ENCODE data around the gene MS4A7.

MS4A7 gene

DNA sequence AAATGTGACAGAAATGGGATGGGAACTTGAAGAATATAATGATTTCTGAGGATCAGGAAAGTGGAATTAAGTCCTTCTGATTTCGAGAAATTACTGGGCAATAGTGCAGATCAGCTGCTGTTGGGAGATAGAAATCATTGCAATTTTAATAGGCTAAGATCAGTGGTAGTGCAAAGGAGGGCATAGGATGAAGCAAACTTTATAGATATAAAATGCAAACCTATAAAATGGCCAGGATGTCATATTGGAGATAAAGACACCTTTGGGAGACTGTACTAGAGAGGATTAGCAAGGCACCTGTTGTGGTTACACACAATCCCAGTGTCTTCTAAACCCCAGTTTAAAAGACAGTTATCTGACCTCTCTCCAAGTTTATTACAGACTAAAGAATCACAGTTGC lies 6.5 kb upstream of the MS4A7 start:
- no peak for DNase-seq

DNA sequence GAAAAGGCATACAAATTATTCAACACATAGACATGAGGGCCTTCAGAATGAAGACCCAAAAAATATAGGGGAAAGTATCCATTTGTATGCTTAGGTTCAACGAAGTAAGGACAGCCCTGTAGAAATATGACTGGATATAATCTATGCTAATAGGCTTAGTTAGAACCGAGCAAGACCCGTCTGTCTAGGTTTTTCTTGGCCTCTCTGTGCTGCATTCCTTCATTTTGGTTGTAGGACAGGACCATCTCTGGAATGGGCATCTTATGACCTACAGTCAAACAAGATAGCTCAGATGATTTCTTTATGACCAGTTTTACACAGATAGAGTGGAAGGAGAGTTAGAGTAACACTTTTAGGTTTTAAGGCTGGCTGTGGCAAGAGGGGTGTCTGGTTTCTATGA lies 5.6 kb upstream of the MS4A7 start:
- no peak for DNase-seq

DNA sequence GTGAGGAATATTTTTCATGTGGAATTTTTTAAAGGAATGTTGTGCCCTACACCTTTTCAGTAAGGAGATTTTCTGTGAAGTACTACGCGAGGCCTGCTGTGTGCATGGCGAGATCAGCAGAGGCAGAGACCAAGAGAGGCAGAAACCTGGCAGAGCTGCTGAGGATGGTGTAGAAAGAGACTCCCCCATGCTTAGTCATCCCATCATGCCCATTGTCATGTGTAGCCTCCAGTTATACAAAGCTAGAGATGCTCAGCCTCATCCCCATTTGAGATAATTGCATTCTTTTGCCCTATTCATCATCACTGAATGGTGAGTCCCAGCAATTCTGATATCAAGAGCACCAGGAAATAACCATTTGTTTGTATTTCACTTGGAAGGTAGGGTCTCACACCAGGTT lies 3.0 kb upstream of the MS4A7 start:
- no peak for DNase-seq

DNA sequence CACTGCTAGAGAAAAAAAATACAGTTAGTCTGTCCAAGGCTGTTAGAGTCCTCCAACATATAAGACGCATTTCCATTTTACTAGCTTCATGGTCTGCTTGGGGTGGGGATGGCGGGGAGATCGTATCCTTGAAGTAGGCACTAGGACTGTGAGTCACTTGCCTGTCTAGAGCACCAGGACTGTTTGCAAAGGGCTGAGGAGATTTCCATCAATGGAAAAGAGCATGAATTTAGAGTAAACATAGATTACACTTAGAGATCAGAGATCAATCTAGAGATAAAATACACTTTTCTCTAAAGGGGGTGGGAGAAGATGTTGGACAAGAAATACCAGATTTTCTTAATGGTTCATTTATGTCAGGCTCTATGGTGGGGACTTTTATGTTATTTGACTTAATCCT lies 1.7 kb upstream of the MS4A7 start:
- DNase-seq: no peak

DNA sequence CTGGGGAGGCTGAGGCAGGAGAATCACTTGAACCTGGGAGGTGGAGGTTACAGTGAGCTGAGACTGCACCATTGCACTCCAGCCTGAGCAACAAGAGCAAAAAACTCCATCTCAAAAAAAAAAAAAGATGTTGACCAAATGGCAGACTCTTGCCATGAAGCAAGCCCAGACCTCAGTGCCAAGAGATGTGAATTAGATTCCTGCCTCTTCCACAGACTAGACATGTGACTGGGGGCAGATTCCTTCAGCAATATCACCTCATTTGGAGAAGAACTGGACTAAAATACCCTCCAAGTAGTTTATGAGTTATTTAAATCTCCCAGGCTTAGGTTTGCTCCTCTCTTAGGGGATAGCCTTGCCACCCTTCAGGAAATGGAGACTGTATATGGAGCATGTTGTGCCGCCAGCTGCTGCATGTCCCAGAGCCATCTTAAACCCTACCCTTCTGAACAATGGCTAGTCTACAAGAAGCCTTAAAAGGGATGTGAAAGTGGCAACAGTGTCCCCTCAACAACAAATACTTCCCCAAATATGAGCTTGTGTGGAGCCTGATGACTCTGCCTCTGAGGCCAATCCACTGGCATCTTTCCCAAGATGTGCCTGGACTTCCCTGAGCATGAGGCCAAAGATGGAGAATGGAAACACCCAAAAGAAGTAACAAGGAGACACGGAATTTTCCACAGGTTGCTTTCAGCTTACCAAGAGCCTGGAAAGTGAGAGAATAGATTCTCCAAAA lies 763 bp upstream of the MS4A7 start:
- DNase-seq: no peak

DNA sequence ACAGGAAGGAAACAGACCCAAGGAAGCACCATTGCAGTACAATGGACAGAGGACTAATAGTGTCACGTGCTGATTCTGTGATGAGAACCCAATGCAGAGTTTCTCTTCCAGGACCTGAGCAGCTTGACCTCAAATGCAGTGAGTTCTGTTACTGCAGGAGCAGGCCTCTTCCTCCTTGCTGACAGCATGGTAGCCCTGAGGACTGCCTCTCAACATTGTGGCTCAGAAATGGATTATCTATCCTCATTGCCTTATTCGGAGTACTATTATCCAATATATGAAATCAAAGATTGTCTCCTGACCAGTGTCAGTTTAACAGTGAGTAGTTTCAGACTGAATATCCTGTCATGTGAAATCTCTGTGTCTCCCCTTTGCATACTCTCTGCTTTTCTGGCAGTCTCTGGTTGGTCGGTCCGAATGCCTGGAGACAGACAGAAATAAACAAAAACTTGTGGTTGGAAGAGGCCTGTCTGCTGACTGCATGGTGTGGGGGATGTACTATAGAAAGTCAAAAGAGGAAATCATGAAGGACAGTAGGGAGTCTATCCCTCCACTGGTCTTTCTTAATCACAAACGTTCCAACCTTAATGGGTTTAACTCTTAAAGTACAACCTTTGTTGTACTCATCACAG lies 11.1 kb downstream of the MS4A7 start:
- DNase-seq: no peak

DNA sequence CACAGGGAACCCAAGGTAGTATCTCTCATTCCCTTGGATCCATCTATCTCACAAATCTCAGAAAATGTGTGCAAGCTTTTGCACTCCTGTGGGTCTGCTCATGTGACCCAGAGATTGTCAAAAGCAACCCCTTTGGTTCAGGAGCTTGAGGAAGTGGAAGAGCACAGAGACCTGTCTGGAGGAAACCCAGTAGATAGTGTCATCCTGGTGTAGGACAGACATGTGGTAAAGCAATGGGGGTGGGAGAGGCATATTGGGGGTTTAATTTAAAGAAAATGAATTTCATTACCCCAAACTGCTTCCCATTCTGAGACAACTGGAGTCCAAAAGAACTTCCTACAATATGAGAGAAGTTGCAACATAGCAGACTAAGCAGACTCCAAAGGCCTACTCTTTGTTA lies 12.1 kb downstream of the MS4A7 start:
- DNase-seq: no peak

DNA sequence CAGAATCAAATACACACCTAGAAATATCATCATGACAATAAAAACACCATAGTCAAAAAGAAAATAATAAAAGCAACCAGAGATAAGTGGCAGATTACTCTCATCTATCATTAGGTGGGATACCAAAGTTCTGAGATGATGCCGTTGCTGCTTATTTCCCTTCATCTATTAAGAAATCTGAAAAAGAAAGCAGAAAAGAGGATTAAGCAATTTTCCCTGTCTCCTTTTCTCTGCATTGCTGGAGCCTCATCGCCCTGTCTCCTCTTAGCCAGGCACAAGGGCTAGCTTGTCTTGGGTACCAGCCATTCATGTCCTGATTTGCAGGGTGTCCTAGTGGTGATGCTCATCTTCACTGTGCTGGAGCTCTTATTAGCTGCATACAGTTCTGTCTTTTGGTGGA lies 14.0 kb downstream of the MS4A7 start:
- DNase-seq: no peak

DNA sequence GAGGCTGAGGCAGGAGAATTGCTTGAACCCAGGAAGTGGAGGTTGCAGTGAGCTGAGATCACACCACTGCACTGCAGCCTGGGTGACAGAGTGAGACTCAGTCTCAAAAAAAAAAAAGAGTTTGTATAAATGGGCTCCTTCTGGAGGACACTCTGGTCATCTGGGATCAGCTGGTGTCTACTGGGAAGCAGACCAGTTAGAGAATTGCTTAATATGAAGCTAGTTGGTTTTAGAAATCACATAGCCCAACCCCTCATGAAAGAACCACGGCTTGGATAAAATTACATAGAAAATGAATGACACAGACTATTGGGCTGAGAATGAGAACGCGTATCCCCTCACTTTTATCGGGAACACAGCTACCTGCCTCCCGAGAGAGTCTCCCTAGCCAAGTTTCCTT lies 14.7 kb downstream of the MS4A7 start:
- no peak for DNase-seq

DNA sequence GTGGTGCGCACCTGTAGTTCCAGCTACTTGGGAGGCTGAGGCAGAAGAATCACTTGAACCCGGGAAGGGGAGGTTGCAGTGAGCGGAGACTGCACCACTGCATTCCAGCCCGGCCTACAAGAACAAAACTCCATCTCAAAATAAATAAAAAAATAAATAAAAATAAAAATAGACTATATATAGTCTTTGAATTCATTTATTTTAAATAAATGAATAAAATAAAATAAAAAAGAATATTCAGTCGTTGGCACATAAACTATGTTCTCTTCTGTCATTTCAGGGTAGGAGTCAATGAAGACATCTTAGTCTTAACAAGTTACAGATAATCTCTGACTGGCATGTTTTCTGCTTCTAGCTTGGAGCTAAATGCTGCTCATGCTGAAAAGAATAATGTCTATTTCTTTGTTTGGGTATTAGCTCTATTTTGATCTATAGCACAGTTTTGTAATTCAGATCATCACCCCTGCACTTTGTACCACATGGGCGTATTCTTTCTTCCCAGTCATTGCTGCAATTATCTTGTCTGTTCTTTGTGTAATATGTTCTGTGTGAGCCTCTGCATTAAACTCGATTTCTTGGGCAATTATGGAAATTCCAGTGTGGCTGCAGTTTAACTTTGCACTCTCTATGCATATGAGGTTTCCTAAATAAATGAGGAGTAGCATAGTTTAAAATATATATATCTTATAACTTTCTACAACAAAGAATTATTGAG lies 16.5 kb downstream of the MS4A7 start:
- no peak for DNase-seq

DNA sequence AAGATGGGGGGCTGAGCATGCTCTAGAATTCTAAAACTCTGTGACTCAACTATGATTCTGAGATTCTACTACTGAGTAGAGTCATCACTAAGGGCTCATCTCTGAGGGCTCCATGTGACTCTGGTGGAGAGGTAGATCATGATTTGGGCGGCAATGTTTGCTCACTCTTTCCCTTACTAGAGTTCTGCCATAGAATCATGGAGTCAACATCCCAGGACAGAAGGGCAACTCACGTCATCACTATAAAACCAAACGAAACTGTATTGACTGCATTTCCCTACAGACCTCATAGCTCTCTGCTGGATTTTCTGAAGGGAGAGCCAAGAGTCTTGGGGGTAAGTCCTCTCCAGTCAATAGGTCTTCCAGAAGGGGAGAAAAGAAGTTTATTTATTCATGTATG lies 18.1 kb downstream of the MS4A7 start, which contains the start of gene MS4A14:
TSS of gene MS4A14 (plus strand) at position 78 of the 400 bp plus-strand sequence. CDS start at position 198, 120 bp downstream.
- DNase-seq: peak; percentile 1

DNA sequence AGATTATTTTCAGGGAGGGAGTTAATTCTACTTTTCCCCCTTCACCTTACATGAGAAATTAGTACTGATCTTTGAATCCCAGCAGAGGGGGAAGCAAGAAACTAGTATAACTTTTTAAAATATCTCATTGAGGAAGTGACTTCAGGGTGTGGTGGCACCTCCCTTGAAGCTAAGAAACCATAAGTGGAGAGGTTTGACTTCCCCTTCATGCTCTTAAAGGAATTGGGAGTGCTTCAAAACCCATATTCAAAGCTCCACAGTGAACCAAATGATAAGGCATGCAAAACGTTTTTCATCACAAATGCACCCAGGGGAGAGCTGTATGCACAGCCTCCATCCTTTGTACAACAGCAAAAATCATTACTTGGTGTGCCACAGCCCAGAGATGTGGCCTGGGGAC lies 18.5 kb downstream of the MS4A7 start:
- DNase-seq: no peak

DNA sequence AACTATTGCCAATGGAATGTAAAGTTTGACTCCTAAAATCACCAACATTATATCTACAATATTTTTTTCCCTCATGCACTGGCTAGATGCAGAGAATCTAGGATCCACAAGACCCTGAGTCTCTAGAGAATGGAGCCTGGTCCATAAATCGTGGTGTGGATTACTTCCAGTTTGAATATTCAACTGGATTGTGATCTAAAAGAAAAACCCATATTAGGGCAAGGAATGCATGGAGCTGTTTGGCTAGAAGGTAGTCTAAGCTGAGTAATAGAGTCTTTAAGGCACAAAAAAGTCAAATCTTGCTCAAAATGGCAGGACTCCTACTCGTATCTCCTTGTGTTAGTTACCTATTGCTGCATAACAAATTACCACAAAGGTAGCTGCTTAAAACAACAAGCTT lies 41.7 kb downstream of the MS4A7 start:
- no peak for DNase-seq

DNA sequence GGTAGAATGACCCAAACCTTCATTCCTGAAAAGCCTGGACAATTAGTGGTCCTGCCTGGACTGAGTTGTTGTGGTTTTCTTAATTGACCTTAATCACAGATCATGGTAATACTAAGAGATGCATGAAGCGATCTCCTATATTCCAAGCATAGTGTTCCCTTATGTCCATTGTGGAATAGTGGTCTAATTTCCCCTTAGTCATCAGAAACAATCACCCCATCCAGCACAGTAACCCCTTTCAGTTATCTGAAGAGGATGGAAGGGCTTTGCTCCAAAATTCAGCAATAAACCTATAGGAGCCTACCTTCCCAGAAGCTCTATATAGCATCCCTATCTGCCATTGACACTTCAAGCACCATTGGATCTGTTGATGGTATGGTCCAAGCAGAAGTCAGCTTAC lies 44.3 kb downstream of the MS4A7 start:
- no peak for DNase-seq

DNA sequence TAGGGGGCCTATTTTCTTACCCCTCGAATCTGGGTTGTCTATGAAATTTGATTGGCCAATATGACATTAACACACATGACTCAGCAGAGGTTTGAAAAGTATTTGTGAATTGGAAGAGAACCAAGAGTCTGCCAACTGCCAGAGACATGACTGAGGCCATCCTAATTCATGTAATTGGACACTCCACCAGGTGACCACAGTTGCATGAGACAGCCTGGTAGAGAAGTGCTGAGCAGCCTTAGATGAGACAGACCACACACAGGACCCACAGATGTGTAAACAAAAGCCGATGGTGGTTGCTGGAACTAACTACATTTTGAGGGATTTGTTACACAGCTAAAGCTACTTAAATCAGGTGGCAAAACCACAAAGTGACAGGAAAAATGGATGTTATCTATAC lies 50.2 kb downstream of the MS4A7 start:
- DNase-seq: no peak

DNA sequence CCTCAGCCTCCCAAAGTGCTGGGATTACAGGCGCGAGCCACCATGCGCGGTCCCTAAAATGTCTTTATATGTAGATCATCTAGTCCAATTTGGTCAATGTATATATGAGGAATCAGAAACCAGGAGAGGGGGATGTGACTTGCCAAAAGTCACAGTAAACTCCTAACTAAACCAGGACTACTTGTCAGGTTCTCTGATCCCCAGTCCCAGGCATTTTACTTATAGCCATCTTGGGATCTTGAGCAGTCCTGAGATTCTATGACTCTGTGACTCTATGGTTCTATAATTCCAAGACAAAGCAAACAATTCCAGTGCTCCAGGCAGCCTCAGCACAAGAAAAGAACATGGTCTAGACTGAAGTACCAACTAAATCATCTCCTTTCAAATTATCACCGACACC lies 50.9 kb downstream of the MS4A7 start, which contains the start of gene MS4A5:
TSS of gene MS4A5 (plus strand) at position 301 of the 400 bp plus-strand sequence. CDS start 103 bp downstream, outside the sequence.
- no peak for DNase-seq

DNA sequence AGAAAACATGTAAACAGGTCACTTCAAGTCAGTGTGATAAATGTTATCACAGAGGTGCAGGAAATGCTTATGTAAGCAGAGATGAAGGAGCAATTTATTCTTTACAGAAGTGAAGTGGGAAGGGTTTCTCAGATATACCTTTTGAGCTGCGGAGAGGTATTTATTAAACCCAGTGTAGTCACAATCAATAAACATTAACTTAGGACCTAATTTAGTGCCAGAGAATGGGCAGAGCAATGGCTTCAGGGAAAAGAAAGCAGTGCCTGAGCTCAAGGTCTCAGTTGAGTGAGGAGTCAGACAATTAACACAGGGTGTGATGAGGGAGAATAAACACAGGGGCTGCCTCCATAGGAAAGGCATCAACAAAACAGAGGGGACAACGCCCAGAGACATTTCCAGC lies 52.9 kb downstream of the MS4A7 start:
- DNase-seq: no peak

DNA sequence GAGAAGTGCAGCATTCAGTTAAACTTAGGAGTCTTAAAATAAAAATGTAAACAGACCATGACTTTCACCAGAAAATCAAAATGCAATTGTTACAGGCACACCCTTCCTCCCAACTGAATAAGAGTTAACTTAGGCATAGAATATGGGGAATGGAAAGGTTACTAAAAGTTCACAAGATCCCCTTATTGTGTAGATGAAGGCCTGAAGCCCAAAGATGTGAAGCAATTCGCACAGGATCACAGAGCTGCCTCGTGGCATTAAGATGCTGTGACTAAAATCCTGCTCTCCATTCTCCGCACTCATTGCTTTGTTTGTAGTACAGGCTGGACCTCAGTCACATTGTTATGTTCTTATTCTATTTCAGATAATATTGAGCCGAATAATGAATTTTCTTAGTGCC lies 55.1 kb downstream of the MS4A7 start:
- no peak for DNase-seq

All from stimulated activated CD4-positive, alpha-beta T cell treated with anti-CD3 and anti-CD28 coated beads, Interleukin-1b, Interleukin-23, amount 100 ng/mL, for 48 hours (primary cell).